Astrocyte (in vitro differentiated cells and primary cell): ENCODE measurements around the gene UFSP1.

Experiments
- EZH2 ChIP-seq: IDR thresholded peaks from 2 replicates; pipeline ENCODE4 v1.6.1; 2012; ENCODE audit warnings: mild to moderate bottlenecking, low read length, inconsistent platforms; ENCODE audit not compliant: insufficient read depth
- TF ChIP-seq, protein P1 (sequence below): IDR thresholded peaks from 2 replicates; pipeline ENCODE4 v1.5.1; 2011; ENCODE audit warnings: low read depth, mild to moderate bottlenecking, inconsistent platforms, low read length, moderate library complexity; ENCODE audit not compliant: insufficient read depth

DNA sequence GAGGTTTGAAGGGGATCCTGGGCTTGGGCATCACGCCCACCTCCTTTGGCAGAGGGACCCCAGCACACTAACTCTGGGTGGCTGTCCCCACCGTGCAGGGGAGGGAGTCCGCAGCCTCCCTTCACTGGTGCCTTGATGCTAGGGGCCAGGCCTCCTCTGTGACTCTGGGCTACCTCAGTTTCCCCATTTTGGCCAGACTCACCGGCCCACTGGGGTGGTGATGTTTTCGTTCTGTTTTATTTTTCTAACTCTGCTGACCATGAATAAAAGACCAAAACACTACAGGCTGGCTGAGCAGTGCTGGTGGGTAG lies 22.8 kb downstream of the UFSP1 start:
- TF ChIP-seq, protein P1, sequence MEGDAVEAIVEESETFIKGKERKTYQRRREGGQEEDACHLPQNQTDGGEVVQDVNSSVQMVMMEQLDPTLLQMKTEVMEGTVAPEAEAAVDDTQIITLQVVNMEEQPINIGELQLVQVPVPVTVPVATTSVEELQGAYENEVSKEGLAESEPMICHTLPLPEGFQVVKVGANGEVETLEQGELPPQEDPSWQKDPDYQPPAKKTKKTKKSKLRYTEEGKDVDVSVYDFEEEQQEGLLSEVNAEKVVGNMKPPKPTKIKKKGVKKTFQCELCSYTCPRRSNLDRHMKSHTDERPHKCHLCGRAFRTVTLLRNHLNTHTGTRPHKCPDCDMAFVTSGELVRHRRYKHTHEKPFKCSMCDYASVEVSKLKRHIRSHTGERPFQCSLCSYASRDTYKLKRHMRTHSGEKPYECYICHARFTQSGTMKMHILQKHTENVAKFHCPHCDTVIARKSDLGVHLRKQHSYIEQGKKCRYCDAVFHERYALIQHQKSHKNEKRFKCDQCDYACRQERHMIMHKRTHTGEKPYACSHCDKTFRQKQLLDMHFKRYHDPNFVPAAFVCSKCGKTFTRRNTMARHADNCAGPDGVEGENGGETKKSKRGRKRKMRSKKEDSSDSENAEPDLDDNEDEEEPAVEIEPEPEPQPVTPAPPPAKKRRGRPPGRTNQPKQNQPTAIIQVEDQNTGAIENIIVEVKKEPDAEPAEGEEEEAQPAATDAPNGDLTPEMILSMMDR, result no peak
- no peak for TF ChIP-seq EZH2
